ENCODE measurements around the gene XPNPEP2.

Gene XPNPEP2

DNA sequence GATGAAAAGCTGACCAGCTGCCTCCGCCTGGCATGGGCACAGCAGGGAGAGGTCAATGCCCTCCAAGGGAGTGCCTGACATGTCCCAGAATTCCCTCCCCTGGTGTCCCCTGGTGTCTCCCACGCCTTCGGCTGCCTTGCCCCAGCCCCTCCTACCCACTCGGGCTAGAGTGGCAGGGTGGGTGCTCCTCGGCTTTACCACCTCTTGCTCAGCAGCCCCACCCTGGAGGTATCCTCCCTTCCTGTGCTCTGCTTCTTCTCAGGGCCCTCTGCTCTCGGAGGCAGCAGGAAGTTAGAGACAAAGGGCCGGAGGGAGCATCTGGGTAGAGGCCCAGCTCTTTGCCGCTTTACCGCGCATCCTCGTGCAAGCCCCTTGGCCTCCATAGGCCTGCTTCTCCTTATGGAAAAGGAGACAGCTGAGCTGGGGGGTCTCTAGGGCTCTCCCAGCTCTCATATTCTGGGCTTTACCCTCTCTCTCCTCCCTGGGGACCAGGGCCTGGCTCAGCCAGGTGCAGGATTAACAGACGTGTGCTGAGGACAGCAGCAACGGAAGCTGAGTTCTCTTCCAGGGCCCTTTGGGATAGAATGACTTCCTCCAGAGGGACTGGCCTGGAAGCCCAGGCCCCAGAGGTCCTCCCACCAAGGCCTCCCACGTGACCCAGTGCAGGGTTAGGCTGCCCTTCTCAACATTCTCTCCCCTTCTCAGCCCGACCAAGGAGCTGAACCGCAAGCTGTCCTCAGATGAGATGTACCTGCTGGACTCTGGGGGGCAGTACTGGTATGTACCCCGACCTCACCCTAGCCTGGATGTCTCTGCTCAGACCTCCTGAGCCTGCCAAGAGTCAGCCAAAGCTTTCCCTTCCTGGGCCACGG lies 17.2 kb downstream of the XPNPEP2 start:
- DNase-seq (ENCODE audit: insufficient read length, low spot score) (no peak), FAIRE-seq (peak; percentile 95)

DNA sequence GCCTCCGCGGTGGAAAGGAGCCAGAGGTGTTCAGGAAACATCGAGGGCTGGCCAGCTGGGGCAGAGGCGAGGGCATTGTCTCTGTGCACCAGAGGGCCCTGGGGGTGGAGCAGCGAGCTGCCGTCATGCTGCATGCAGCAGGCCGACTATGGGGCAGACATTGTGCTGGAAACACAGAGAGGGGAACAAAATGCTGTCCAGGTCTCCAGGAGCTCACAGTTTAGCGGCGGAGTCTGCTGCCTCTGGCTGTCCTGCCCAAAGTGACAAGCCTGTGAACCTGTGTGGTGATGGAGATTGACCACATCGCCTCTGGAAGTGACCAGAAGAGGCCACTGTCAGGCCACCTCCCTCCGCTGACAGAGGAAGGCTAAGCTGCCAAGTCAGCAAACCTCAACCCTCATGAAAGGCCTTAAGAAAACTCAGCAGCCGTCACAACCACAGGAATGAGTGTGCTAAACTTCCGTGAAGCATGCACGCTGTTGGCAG lies 20.8 kb downstream of the XPNPEP2 start:
- DNase-seq (ENCODE audit: insufficient read length, low spot score) (no peak), FAIRE-seq (no peak)
- TF ChIP-seq SPI1 (IDR thresholded peaks at IDR 0.05; ENCODE audit: low read depth, low read length): no peak
- no peak for TF ChIP-seq POLR2A (IDR thresholded peaks at IDR 0.05; ENCODE audit: low read depth, low read length)
- no peak for TF ChIP-seq TAF1 (IDR thresholded peaks at IDR 0.05; ENCODE audit: low read depth, low read length)
- no peak for TF ChIP-seq PAX5 (IDR thresholded peaks at IDR 0.05; ENCODE audit: insufficient read depth, low read length, severe bottlenecking)
- TF ChIP-seq POU2F2 (IDR thresholded peaks at IDR 0.05; ENCODE audit: low read depth, low read length): no peak
- no peak for TF ChIP-seq POLR2AphosphoS5 (IDR thresholded peaks at IDR 0.05; ENCODE audit: low read depth, low read length)

More for the DNA sequence above, 17.2 kb downstream of the XPNPEP2 start:
- TF ChIP-seq SPI1 (IDR thresholded peaks at IDR 0.05; ENCODE audit: low read depth, low read length): no peak
- TF ChIP-seq PAX5 (IDR thresholded peaks at IDR 0.05; ENCODE audit: insufficient read depth, low read length, severe bottlenecking): no peak
- no peak for TF ChIP-seq POU2F2 (IDR thresholded peaks at IDR 0.05; ENCODE audit: low read depth, low read length)
- TF ChIP-seq POLR2A (IDR thresholded peaks at IDR 0.05; ENCODE audit: low read depth, low read length): no peak
- no peak for TF ChIP-seq TAF1 (IDR thresholded peaks at IDR 0.05; ENCODE audit: low read depth, low read length)
- no peak for TF ChIP-seq POLR2AphosphoS5 (IDR thresholded peaks at IDR 0.05; ENCODE audit: low read depth, low read length)

DNA sequence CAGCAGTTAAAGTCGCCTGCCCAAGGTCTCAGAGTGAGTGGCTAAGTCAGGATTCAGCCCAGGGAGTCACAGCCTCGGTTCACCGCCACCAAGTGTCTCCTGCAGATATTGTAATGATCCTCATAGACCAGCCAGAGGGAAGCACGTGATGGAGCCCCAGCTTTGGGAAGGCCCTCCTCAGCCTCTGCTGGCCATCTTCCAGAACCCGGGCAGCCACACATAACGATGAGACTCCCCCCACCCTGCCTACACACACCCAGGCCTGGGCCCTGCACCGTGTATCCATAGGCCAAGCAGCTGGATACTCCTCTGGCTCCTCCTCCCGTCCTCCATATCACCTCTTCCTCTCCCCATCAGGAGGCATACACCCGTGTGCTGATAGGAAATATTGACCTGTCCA lies 21.4 kb downstream of the XPNPEP2 start:
- TF ChIP-seq POLR2A (IDR thresholded peaks at IDR 0.05; ENCODE audit: low read depth, low read length) (no peak), TAF1 (IDR thresholded peaks at IDR 0.05; ENCODE audit: low read depth, low read length) (no peak), POU2F2 (IDR thresholded peaks at IDR 0.05; ENCODE audit: low read depth, low read length) (no peak), POLR2AphosphoS5 (IDR thresholded peaks at IDR 0.05; ENCODE audit: low read depth, low read length) (no peak), SPI1 (IDR thresholded peaks at IDR 0.05; ENCODE audit: low read depth, low read length) (no peak), PAX5 (IDR thresholded peaks at IDR 0.05; ENCODE audit: insufficient read depth, low read length, severe bottlenecking) (no peak)
- DNase-seq (ENCODE audit: insufficient read length, low spot score): no peak
- FAIRE-seq: no peak

DNA sequence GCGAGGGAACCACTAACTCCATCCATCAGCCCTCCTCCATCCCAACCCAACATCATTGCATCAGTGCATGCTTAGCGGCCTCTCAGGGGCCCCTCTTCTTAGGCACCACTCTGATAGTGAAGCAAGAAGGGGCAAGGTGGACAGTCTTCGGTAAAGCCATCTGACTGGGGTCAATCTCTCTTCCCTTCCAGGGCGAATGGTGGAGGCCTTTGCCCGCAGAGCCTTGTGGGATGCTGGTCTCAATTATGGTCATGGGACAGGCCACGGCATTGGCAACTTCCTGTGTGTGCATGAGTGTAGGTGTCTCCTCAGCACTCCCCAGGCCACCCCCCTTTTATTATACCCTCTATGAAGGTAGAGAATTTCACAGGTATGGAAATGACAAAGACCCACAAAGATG lies 22.2 kb downstream of the XPNPEP2 start:
- TF ChIP-seq PAX5 (IDR thresholded peaks at IDR 0.05; ENCODE audit: insufficient read depth, low read length, severe bottlenecking) (no peak), TAF1 (IDR thresholded peaks at IDR 0.05; ENCODE audit: low read depth, low read length) (no peak), SPI1 (IDR thresholded peaks at IDR 0.05; ENCODE audit: low read depth, low read length) (no peak), POU2F2 (IDR thresholded peaks at IDR 0.05; ENCODE audit: low read depth, low read length) (no peak), POLR2A (IDR thresholded peaks at IDR 0.05; ENCODE audit: low read depth, low read length) (no peak), POLR2AphosphoS5 (IDR thresholded peaks at IDR 0.05; ENCODE audit: low read depth, low read length) (no peak)
- FAIRE-seq (peak; percentile 35), DNase-seq (ENCODE audit: insufficient read length, low spot score) (no peak)

DNA sequence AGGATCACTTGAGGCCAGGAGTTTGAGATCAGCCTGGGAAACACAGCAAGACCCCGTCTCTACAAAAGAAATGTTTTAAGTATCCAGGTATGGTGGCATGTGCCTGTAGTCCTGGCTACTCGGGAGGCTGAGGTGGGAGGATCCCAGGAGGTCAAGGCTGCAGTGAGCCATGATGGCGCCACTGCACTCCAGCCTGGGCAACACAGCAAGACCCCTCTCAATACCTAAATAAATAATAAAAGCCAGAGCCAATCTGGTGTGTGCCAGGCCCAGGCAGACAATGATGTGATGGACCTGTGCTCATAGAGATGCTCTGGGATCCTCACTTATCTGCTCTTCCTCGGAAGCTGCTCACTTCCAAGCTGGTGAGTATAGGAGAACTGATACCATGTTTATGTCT lies 22.8 kb downstream of the XPNPEP2 start:
- TF ChIP-seq TAF1 (IDR thresholded peaks at IDR 0.05; ENCODE audit: low read depth, low read length): no peak
- no peak for TF ChIP-seq POLR2A (IDR thresholded peaks at IDR 0.05; ENCODE audit: low read depth, low read length)
- FAIRE-seq: no peak
- DNase-seq (ENCODE audit: insufficient read length, low spot score): no peak

DNA sequence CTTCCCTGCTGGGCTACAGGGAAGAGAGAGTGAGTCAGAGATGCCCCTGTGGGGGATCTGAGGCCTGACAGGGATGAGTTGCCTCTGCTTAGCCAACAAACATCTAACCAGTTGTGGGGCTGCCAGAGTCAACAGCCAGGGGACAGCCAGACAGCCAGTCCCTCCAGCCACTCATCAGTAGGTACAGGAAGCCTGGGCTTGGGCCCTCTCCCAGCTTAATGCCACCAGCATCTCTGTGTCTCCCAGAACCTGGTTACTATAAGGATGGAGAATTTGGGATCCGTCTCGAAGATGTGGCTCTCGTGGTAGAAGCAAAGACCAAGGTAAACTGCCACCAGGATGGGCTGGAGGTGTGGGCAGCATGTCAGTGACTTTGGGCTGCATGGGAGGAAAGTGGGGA lies 23.7 kb downstream of the XPNPEP2 start:
- DNase-seq (ENCODE audit: insufficient read length, low spot score) (no peak), FAIRE-seq (no peak)
- TF ChIP-seq POU2F2 (IDR thresholded peaks at IDR 0.05; ENCODE audit: low read depth, low read length) (no peak), POLR2AphosphoS5 (IDR thresholded peaks at IDR 0.05; ENCODE audit: low read depth, low read length) (no peak), PAX5 (IDR thresholded peaks at IDR 0.05; ENCODE audit: insufficient read depth, low read length, severe bottlenecking) (no peak), POLR2A (IDR thresholded peaks at IDR 0.05; ENCODE audit: low read depth, low read length) (no peak), SPI1 (IDR thresholded peaks at IDR 0.05; ENCODE audit: low read depth, low read length) (no peak), TAF1 (IDR thresholded peaks at IDR 0.05; ENCODE audit: low read depth, low read length) (no peak)

DNA sequence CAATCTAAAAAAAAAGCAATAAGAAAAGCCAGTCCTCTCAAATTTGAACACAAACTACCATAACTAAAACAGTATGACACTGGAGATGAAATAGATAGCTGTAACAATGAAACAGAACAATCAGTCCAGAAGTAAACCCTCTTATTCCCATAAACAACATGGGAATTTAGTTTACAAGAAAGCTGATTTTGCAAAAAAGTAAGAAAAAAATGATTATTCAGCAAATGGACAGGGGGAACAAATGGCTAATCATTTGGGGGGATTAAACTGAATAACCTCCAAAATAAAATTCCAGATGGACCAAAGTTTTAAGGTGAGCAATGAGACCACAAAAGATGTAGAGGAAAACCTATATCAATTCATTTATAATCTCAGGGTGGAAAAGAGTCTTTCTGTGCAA lies 24.9 kb downstream of the XPNPEP2 start:
- DNase-seq (ENCODE audit: insufficient read length, low spot score) (no peak), FAIRE-seq (no peak)
- TF ChIP-seq SPI1 (IDR thresholded peaks at IDR 0.05; ENCODE audit: low read depth, low read length) (no peak), PAX5 (IDR thresholded peaks at IDR 0.05; ENCODE audit: insufficient read depth, low read length, severe bottlenecking) (no peak), POLR2A (IDR thresholded peaks at IDR 0.05; ENCODE audit: low read depth, low read length) (no peak)

DNA sequence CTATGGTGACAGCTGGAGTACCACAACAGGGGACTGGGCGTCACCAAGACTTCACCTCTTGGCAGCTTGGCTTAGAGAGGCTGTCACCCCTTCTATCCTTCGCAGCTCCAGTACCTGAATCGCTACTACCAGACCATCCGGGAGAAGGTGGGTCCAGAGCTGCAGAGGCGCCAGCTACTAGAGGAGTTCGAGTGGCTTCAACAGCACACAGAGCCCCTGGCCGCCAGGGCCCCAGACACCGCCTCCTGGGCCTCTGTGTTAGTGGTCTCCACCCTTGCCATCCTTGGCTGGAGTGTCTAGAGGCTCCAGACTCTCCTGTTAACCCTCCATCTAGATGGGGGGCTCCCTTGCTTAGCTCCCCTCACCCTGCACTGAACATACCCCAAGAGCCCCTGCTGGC lies 29.4 kb downstream of the XPNPEP2 start:
- TF ChIP-seq SPI1 (IDR thresholded peaks at IDR 0.05; ENCODE audit: low read depth, low read length) (no peak), POU2F2 (IDR thresholded peaks at IDR 0.05; ENCODE audit: low read depth, low read length) (no peak), POLR2A (IDR thresholded peaks at IDR 0.05; ENCODE audit: low read depth, low read length) (no peak), POLR2AphosphoS5 (IDR thresholded peaks at IDR 0.05; ENCODE audit: low read depth, low read length) (no peak), TAF1 (IDR thresholded peaks at IDR 0.05; ENCODE audit: low read depth, low read length) (no peak), PAX5 (IDR thresholded peaks at IDR 0.05; ENCODE audit: insufficient read depth, low read length, severe bottlenecking) (no peak)
- FAIRE-seq: peak; percentile 5
- DNase-seq (ENCODE audit: insufficient read length, low spot score): no peak

DNA sequence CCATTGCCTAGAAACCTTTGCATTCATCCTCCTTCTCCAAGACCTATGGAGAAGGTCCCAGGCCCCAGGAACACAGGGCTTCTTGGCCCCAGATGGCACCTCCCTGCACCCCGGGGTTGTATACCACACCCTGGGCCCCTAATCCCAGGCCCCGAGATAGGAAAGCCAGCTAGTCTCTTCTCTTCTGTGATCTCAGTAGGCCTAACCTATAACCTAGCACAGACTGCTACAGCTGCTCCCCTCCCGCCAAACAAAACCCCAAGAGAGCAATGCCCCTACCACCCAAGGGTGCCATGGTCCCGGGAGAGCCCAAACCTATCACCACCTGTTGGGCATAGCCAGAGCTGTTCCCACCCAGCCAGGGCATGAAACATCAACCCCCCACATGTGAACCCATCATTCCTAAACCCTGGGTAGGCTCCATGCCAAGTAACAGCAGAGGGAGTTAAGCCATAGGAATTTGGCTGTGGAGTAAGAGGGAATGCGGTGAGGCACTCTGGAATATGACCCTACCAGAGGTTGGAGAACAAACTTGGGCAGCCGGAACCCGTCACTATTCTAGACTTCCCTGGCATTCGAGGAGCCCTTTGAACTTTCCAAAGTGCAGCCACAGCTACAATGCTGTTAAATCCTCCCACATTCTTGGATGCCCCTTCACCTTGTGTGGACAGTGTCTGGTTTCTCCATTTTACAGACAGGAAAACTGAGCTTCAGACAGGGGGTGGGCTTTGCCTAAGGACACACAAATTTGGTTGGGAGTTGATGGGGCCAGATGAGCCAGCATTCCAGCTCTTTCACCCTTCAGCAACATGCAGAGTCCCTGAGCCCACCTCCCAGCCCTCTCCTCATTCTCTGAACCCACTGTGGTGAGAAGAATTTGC lies 30.0 kb downstream of the XPNPEP2 start:
- FAIRE-seq: no peak
- DNase-seq (ENCODE audit: insufficient read length, low spot score): no peak
- no peak for TF ChIP-seq POU2F2 (IDR thresholded peaks at IDR 0.05; ENCODE audit: low read depth, low read length)
- TF ChIP-seq PAX5 (IDR thresholded peaks at IDR 0.05; ENCODE audit: insufficient read depth, low read length, severe bottlenecking): no peak
- no peak for TF ChIP-seq POLR2AphosphoS5 (IDR thresholded peaks at IDR 0.05; ENCODE audit: low read depth, low read length)
- no peak for TF ChIP-seq SPI1 (IDR thresholded peaks at IDR 0.05; ENCODE audit: low read depth, low read length)
- no peak for TF ChIP-seq POLR2A (IDR thresholded peaks at IDR 0.05; ENCODE audit: low read depth, low read length)
- TF ChIP-seq TAF1 (IDR thresholded peaks at IDR 0.05; ENCODE audit: low read depth, low read length): no peak
